ENCODE measurements around the gene CUX1. TPM values are rescaled to one million over a fixed set of nuclear protein-coding genes. Genes with fewer than 3 reads are reported as not detected.

CUX1 gene
- total RNA-seq, 1 donor from 2014 or later, result 89.1 TPM

GRCh38 chr7:102260856-102261255 is 443.4 kb downstream of the CUX1 start:
- H3K27me3 Mint-ChIP-seq (ENCODE audit: unreplicated experiment), result no peaks in the 10 kb centered on the region
- H3K27ac Mint-ChIP-seq (ENCODE audit: unreplicated experiment), result no peak overlapping the region
- DNase-seq (ENCODE audit: extremely low spot score, unreplicated experiment), result no peak
- H3K9me3 Mint-ChIP-seq (ENCODE audit: unreplicated experiment), result no peaks in the 10 kb centered on the region
- TF ChIP-seq CTCF (IDR thresholded peaks at IDR 0.05), result no peak
- H3K36me3 Mint-ChIP-seq (ENCODE audit: unreplicated experiment), result peaks cover 3% of the 10 kb centered on the region
- H3K4me3 Mint-ChIP-seq (ENCODE audit: unreplicated experiment), result no peak overlapping the region
- no peaks in the 10 kb centered on the region for H3K4me1 Mint-ChIP-seq (ENCODE audit: unreplicated experiment)

GRCh38 chr7:102261451-102261850 is 444.0 kb downstream of the CUX1 start:
- H3K36me3 Mint-ChIP-seq (ENCODE audit: unreplicated experiment), result no peaks in the 10 kb centered on the region
- no peak overlapping the region for H3K27ac Mint-ChIP-seq (ENCODE audit: unreplicated experiment)
- DNase-seq (ENCODE audit: extremely low spot score, unreplicated experiment), result no peak
- no peaks in the 10 kb centered on the region for H3K4me1 Mint-ChIP-seq (ENCODE audit: unreplicated experiment)
- no peak for TF ChIP-seq CTCF (IDR thresholded peaks at IDR 0.05)
- no peak overlapping the region for H3K4me3 Mint-ChIP-seq (ENCODE audit: unreplicated experiment)
- no peaks in the 10 kb centered on the region for H3K27me3 Mint-ChIP-seq (ENCODE audit: unreplicated experiment)
- no peaks in the 10 kb centered on the region for H3K9me3 Mint-ChIP-seq (ENCODE audit: unreplicated experiment)

- no peak for DNase-seq (ENCODE audit: extremely low spot score, unreplicated experiment)
- no peaks in the 10 kb centered on the region for H3K4me1 Mint-ChIP-seq (ENCODE audit: unreplicated experiment)
- H3K27ac Mint-ChIP-seq (ENCODE audit: unreplicated experiment), result no peak overlapping the region
- H3K4me3 Mint-ChIP-seq (ENCODE audit: unreplicated experiment), result no peak overlapping the region
- H3K36me3 Mint-ChIP-seq (ENCODE audit: unreplicated experiment), result no peaks in the 10 kb centered on the region
- no peak for TF ChIP-seq CTCF (IDR thresholded peaks at IDR 0.05)
- H3K9me3 Mint-ChIP-seq (ENCODE audit: unreplicated experiment), result no peaks in the 10 kb centered on the region
- H3K27me3 Mint-ChIP-seq (ENCODE audit: unreplicated experiment), result peaks cover 2% of the 10 kb centered on the region
Measured at GRCh38 chr7:102262546-102262945, 445.1 kb downstream of the CUX1 start.

- no peak for DNase-seq (ENCODE audit: extremely low spot score, unreplicated experiment)
- H3K27ac Mint-ChIP-seq (ENCODE audit: unreplicated experiment), result no peak overlapping the region
- peaks cover 2% of the 10 kb centered on the region for H3K27me3 Mint-ChIP-seq (ENCODE audit: unreplicated experiment)
Measured at GRCh38 chr7:102264367-102264891, 447.0 kb downstream of the CUX1 start.

GRCh38 chr7:102266541-102266940 is 449.1 kb downstream of the CUX1 start:
- H3K27ac Mint-ChIP-seq (ENCODE audit: unreplicated experiment), result no peak overlapping the region
- no peaks in the 10 kb centered on the region for H3K36me3 Mint-ChIP-seq (ENCODE audit: unreplicated experiment)
- H3K27me3 Mint-ChIP-seq (ENCODE audit: unreplicated experiment), result peaks cover 2% of the 10 kb centered on the region
- no peak for TF ChIP-seq CTCF (IDR thresholded peaks at IDR 0.05)
- no peaks in the 10 kb centered on the region for H3K9me3 Mint-ChIP-seq (ENCODE audit: unreplicated experiment)
- H3K4me3 Mint-ChIP-seq (ENCODE audit: unreplicated experiment), result no peak overlapping the region
- no peak for DNase-seq (ENCODE audit: extremely low spot score, unreplicated experiment)
- no peaks in the 10 kb centered on the region for H3K4me1 Mint-ChIP-seq (ENCODE audit: unreplicated experiment)

More at GRCh38 chr7:102264367-102264891, 447.0 kb downstream of the CUX1 start:
- Mint-ChIP-seq H3K4me1 (ENCODE audit: unreplicated experiment) (no peaks in the 10 kb centered on the region), H3K36me3 (ENCODE audit: unreplicated experiment) (no peaks in the 10 kb centered on the region), H3K4me3 (ENCODE audit: unreplicated experiment) (no peak overlapping the region), H3K9me3 (ENCODE audit: unreplicated experiment) (no peaks in the 10 kb centered on the region)
- no peak for TF ChIP-seq CTCF (IDR thresholded peaks at IDR 0.05)
